HG03439 (cell line): ENCODE results near the gene NSRP1.
"Not testable (repeated sequence)": the region's sequence is repeated elsewhere in the genome, so short reads cannot be mapped to it uniquely, and the experiment has no call there.

Source experiments
- ATAC-seq: cut with Tn5 transposase; IDR thresholded peaks from one replicate; pipeline ENCODE4 v1.9.1; 2021; ENCODE audit warnings: mild to moderate bottlenecking, moderate library complexity; ENCODE audit not compliant: unreplicated experiment

Gene NSRP1

DNA sequence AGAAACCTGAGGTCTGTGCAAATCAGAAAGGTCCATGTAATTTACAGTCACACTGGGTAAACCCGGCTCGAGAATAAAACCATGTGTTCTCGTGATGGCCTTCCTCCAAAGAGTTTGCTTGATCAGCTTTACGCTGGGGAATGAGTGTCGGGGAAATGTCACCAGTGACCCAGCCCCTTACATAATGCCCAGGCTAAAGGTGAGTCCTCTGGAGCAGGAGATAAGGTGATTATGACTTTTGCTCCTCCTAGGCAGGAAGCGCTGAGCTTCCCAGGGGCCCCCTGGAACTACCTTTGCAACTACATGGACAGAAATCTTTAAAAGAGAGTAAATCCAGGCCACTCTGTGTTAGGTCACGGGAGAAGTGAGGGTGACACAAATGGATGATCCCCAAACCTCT is 103.2 kb downstream of the NSRP1 start:
- ATAC-seq = no peak

DNA sequence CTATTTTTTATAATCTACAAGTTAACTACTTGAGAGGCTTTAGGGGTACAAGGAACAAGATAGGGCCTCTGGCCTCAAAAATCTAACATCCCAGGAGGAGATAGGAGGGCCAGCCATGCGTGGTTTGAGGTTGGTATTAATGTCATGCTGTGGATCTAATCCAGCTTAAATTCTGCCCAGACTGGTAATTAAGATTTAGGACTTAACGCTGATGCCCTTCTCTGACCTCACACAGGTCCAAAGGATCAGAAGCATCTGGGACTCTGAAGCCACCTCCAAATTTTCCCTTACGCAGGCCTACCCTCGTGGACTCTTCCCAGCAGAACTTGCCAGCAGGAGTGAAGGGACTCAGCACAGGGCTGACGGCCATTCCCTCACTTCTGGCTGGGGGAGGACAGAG is 103.8 kb downstream of the NSRP1 start:
- ATAC-seq = no peak

DNA sequence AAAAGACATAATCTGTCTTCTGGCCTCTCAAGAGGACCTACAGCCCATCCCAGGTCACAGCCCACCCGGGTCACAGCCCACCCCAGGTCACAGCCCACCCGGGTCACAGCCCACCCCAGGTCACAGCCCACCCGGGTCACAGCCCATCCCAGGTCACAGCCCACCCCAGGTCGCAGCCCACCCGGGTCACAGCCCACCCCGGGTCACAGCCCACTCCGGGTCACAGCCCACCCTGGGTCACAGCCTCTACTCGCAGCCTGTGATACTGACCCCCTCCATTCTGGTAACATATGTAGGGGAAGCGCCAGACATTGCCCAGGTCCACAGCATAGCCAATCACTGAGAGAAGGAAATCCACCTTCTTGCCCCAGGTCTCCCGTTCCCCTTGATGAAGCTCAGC is 104.7 kb downstream of the NSRP1 start:
- ATAC-seq = no peak

DNA sequence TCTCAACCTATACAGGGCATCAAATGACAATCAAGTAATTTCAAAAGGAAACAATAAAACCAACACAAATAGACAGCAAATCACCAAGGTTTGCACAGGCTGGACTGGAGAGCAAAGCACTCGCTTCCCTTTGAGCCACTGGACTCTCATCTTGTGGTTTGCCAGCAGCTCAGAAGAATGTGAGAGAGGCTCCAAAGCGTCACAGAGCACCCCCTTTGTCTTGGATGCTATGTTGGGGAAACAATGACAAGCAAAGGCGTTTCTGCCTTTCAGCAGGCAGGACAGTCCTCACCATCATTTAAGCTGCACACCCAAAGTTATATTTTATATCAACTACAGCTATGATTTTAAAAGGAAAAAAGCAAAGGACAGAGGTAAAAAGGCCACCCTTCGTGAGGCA is 105.6 kb downstream of the NSRP1 start:
- no peak for ATAC-seq

DNA sequence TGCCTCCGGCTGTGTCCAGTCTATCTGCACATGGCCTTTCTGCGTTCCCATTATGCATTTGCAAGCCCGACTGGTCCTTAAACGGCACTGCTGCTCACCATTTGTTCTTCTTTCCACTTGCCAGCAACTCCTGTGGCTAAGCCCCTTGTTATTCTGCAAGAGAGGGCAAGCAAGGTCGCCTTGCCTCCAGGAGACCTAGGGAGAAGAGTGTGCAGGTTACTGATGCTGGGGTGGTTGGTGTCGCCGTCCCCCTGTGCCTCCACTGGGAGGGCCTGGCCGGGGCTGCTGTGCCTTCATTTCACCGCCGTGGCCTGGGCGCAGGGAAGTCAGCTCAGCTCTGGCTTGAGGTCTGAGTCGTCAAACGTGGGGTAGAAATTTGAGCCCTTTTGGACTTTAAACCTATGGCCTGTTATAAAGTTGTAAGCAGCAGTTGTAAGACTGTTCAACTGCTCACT is 106.1 kb downstream of the NSRP1 start:
- no peak for ATAC-seq

GRCh38 chr17:30224419-30224960 is 107.9 kb downstream of the NSRP1 start:
- no peak for ATAC-seq

DNA sequence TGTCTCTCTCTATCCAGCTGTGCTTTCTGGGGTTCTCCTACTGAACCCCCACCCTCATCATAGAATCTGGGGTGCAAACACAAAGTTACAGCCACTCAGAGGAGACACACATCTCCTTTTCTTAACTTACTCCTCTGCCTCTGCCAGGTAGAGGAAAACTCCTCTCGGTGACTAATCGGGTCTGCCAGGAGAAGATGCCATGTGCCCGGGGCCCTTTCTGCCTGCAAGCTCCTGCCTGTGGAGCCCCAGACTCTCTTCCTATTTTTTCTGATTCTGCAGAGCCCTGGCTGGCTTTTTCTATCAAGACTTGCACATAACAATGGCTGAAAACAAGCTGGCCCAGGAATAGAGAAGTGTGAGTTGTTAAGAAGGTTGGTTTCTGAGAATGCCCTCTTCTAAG is 108.5 kb downstream of the NSRP1 start:
- ATAC-seq = no peak

DNA sequence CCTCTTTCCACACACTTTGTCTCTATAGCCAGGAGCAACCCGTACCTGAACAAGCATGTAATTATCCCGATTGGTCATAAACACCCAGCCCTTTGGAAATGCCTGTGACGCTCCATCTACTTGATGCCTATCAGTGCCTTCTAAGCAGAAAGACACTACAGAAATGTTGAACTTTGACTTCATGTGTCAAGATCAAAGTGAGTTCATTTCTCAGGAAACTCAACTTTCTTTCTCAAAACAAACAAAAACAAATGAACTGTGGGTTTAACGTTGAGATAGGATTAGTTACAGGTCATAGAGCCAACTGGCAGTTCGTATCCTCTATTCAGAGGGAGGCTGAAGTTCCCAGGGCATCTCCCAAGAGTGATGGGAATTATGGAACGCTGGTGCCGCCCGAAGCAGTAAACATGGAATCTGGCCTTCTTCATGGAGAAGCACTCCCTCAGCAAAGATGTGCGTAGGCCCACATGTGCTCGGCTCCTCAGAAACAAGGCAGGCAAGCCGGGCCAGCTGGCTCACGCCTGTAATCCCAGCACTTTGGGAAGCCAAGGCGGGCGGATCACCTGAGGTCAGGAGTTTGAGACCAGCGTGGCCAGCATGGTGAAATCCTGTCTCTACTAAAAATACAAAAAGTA is 109.4 kb downstream of the NSRP1 start:
- no peak for ATAC-seq

- ATAC-seq = no peak
Observed at GRCh38 chr17:30226878-30227277, 110.3 kb downstream of the NSRP1 start.

- ATAC-seq = no peak
Observed at GRCh38 chr17:30228011-30228410, 111.4 kb downstream of the NSRP1 start.

DNA sequence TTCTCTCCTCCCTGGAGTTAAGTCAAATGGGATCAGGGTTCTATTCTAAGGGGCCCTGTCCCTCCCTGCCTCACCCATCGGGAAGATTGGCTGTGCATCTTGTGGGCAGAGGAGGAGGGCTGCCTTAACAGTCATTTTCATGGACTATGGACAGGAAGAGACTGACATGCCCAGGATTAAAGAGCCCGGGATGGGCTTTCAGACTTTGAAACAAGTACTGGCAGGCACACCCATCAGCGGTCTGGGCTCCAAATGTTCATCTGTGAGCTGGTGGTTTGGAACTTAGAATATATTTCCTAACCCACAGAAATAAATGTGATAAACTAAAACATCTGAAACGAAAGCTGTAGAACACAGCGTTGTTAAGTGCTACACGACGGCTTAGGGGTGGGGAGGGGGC is 112.4 kb downstream of the NSRP1 start:
- ATAC-seq = no peak

- ATAC-seq = not testable (repeated sequence)
Observed at GRCh38 chr17:30230009-30230408, 113.4 kb downstream of the NSRP1 start.

DNA sequence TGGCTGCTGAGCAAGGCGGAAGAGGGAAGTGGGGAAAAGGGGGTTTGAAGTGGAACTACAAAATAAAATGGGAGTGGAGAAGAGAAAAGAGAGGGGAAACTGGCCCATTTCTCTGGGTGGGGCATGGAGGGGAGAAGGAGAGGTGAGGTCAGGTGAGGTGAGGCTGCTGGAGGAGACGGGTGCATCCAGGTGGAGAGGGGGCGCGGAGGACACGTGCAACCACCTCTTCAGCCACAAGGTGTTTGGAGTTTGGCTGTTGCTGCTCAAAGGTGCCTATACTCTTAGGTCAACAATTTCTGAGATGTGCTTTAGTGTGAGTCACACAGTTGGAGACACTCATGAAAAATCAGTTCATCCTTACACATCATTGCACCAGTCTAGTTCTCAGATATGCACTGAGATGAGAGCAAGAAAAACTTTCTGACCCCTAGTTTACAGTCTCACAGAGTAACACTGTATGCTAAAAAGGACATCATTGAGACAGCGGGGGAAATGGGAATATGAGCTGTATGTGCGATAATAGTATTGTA is 114.0 kb downstream of the NSRP1 start:
- ATAC-seq = no peak

- no peak for ATAC-seq
Observed at GRCh38 chr17:30232015-30232823, 115.6 kb downstream of the NSRP1 start.

DNA sequence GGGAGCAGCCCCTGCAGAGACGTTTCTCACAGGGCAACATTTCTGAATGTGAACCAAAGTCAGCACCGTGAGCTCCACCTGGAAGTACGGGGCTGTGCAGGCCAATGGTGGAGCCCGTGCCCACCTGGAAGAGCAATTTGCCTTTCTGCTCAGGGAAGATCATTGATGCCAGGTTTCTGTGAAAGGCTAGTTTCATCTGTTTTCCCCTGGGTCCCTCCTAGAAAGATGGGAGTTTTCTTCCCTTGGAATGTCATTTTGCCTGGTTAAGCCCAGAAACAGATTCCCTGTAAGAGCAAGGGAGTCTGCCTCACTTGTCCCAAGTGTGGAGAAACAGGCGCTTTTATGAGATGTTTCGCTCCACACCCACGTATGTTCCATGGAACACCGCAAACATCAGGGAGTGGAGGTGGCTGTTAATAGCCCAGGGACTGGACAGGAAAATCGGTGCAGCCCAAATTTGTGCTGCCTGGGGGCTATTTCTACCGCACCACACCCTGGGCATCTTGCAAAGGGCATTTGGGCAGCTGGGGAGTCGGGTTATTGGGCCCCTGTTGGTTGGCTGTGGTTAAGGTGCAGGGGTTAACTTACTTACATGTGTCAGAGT is 116.3 kb downstream of the NSRP1 start:
- no peak for ATAC-seq

DNA sequence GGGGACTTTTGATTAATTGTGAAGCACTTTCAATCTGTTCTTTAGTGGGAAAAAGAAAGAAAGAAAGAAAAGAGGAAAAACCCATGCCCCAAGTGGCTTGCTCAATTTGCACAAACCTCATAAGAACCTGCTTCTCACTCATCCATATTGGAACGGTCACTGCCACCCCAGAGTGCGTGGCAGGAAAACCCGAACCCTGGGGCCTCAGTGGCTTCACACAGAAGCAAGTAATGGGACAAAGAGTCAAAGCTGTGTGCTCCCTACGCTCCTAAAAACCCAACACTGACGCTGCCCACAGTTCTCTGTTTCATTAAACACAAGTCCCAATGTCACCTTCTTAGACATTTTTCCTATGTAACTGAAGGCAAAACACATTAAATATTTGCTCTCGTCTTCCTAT is 117.7 kb downstream of the NSRP1 start:
- ATAC-seq = no peak

DNA sequence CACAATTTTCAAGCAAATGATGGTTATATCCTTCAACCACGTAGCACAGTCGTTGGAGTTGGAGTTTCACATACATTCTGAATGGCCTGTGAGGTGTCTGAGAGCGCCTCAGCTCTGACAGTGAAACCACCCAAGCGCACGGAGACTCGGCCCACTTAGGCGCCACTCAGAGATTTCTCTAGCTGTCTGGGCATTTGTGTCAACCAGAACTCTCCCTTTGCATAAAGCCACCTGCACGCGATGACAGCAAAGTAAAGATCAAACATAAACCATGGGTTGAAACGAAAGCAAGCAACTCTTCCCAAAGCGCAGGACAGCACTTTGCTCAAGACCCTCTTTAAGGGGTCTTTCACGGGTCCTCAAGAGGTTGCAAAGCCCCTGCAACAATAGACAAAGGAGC is 118.3 kb downstream of the NSRP1 start:
- no peak for ATAC-seq

- ATAC-seq = no peak
Observed at GRCh38 chr17:30235386-30236296, 119.0 kb downstream of the NSRP1 start, which contains the start of gene SLC6A4. TSS of gene SLC6A4 (minus strand) at chr17:30235697. CDS start at chr17:30221958, 13,739 bp downstream.
